ENCODE measurements around the gene TRAPPC8. TPM values are rescaled to one million over a fixed set of nuclear protein-coding genes. Genes with fewer than 3 reads are reported as not detected.

Gene TRAPPC8
- total RNA-seq, 1 experiment from 2014 or later, result 30.4 TPM

DNA sequence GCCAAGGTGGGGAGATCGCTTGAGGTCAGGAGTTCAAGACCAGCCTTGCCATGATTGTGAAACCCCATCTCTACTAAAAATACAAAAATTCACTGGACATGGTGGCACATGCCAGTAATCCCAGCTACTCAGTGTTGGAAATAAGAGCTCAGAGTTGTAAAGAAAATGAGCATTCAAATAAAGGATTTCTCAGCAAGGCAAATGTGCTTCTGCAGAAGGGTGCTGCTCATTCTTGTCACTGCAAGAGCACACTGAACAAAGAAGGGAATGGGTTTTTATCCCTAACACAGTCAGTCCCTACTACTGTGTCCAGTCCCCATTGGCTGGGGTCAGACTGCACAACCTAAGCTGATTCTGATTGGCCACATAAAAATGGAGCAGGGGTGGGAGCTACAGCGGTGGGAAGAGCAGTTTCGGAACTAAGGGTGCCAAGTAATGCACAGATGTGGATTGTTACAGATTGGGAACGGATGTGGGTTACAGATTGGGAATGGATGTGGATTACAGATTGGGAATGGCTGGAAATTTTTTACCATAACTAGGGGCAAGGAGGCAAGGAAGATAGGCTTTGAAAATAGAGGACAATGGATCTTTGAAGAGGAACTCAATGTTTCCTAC, 31.1 kb upstream of the TRAPPC8 start:
- Histone ChIP-seq H2AFZ (ENCODE audit: low read depth, low read length, poor library complexity, severe bottlenecking) (no peak overlapping the region), H3K36me3 (ENCODE audit: control insufficient read depth in 1 of 2, insufficient read depth in 2 of 2, low read length in 2 of 2) (no peaks in the 10 kb centered on the region), H3K27me3 (ENCODE audit: insufficient read depth, low read length) (no peaks in the 10 kb centered on the region), H4K20me1 (ENCODE audit: insufficient read depth) (no peaks in the 10 kb centered on the region), H3K9me3 (ENCODE audit: control insufficient read depth in 1 of 2, insufficient read depth in 1 of 2, low read depth in 1 of 2, low read length in 2 of 2) (peaks cover 5 to 30% of the 10 kb centered on the region in 2 experiments; a peak in 2 of 4 replicates), H3K9ac (ENCODE audit: low read length) (no peak overlapping the region), H3K4me1 (ENCODE audit: control insufficient read depth in 1 of 2, insufficient read depth in 2 of 2, low read length in 2 of 2) (no peaks in the 10 kb centered on the region), H3K4me2 (ENCODE audit: low read length) (no peak overlapping the region), H3K4me3 (replicated peaks in 1 of 2; ENCODE audit: low read depth in 1 of 2, low read length in 2 of 2) (no peak overlapping the region), H3K27ac (ENCODE audit: low read depth, low read length) (no peak overlapping the region), H3K9me2 (ENCODE audit: insufficient read depth) (no peaks in the 10 kb centered on the region), H3K79me2 (ENCODE audit: insufficient read depth, low read length) (no peaks in the 10 kb centered on the region)
- CTCF ChIA-PET, result no interaction called here
- TF ChIP-seq EZH2phosphoT487 (IDR thresholded peaks at IDR 0.05; ENCODE audit: borderline replicate concordance) (no peak), CBX3 (IDR thresholded peaks at IDR 0.05; ENCODE audit: low read depth) (peak; percentile 97)
- POLR2A ChIA-PET, result no interaction called here
- intact Hi-C loops (cut with micrococcal nuclease), result no loop called here
- ATAC-seq (no peak), DNase-seq (ENCODE audit: low read depth, low spot score) (no peak)
- RAD21 ChIA-PET (ENCODE audit: low non-redundant PET in 1 of 2, low total read pairs in 2 of 2, uncharacterized antibody in 2 of 2, unreplicated experiment in 2 of 2), result no interaction called here
- BruUV-seq (replicated peaks), result no TSS peak

DNA sequence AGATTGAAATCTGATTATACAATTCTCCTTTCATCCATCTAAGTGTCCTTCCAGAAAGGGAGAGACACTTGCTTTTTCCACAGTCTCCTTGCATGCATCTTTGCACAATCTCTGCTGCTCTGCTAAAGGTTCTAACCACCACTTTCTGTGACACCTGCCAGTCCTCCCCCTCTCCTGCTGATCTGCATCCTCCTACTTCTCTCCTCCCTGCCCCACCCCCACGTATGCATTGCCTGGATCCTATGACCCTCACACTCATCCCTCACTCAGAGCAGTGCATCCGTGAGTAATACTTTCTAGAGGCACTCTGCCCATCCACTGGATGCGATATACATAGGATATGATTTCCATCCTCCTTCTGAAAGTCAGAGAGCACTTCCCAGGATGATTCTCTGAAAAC, 27.7 kb upstream of the TRAPPC8 start:
- POLR2A ChIA-PET, result no interaction called here
- peaks cover 0 to 19% of the 10 kb centered on the region in 2 experiments; a peak in 2 of 4 replicates for H3K9me3 ChIP-seq (ENCODE audit: control insufficient read depth in 1 of 2, insufficient read depth in 1 of 2, low read depth in 1 of 2, low read length in 2 of 2)
- no peaks in the 10 kb centered on the region for H3K9me2 ChIP-seq (ENCODE audit: insufficient read depth)
- no peak overlapping the region for H3K9ac ChIP-seq (ENCODE audit: low read length)
- no peaks in the 10 kb centered on the region for H3K27me3 ChIP-seq (ENCODE audit: insufficient read depth, low read length)
- CTCF ChIA-PET, result no interaction called here
- no peaks in the 10 kb centered on the region for H3K36me3 ChIP-seq (ENCODE audit: control insufficient read depth in 1 of 2, insufficient read depth in 2 of 2, low read length in 2 of 2)
- no peaks in the 10 kb centered on the region for H3K4me1 ChIP-seq (ENCODE audit: control insufficient read depth in 1 of 2, insufficient read depth in 2 of 2, low read length in 2 of 2)
- intact Hi-C loops (cut with micrococcal nuclease), result no loop called here
- TF ChIP-seq ZNF274 (IDR thresholded peaks at IDR 0.05; ENCODE audit: low read depth, low read length) (no peak), EGR1 (IDR thresholded peaks at IDR 0.05; ENCODE audit: low read depth) (no peak), SP1 (IDR thresholded peaks at IDR 0.05; ENCODE audit: low read depth) (no peak)
- RAD21 ChIA-PET (ENCODE audit: low non-redundant PET in 1 of 2, low total read pairs in 2 of 2, uncharacterized antibody in 2 of 2, unreplicated experiment in 2 of 2), result no interaction called here
- no peaks in the 10 kb centered on the region for H4K20me1 ChIP-seq (ENCODE audit: insufficient read depth)
- no peak overlapping the region for H3K4me3 ChIP-seq (replicated peaks in 1 of 2; ENCODE audit: low read depth in 1 of 2, low read length in 2 of 2)
- no peak overlapping the region for H3K27ac ChIP-seq (ENCODE audit: low read depth, low read length)
- no peak for ATAC-seq
- H2AFZ ChIP-seq (ENCODE audit: low read depth, low read length, poor library complexity, severe bottlenecking), result no peak overlapping the region
- no peak for DNase-seq (ENCODE audit: low read depth, low spot score)
- no TSS peak for BruUV-seq (replicated peaks)
- H3K4me2 ChIP-seq (ENCODE audit: low read length), result no peak overlapping the region
- H3K79me2 ChIP-seq (ENCODE audit: insufficient read depth, low read length), result no peaks in the 10 kb centered on the region
